ENCODE measurements around the gene RBMS3.

RBMS3 gene

GRCh38 chr3:29741231-29741630 lies 460.4 kb downstream of the RBMS3 start:
- DNase-seq (ENCODE audit: low read depth): no peak

- no peak for DNase-seq (ENCODE audit: low read depth)
Measured at GRCh38 chr3:29745232-29745870, 464.5 kb downstream of the RBMS3 start.

DNA sequence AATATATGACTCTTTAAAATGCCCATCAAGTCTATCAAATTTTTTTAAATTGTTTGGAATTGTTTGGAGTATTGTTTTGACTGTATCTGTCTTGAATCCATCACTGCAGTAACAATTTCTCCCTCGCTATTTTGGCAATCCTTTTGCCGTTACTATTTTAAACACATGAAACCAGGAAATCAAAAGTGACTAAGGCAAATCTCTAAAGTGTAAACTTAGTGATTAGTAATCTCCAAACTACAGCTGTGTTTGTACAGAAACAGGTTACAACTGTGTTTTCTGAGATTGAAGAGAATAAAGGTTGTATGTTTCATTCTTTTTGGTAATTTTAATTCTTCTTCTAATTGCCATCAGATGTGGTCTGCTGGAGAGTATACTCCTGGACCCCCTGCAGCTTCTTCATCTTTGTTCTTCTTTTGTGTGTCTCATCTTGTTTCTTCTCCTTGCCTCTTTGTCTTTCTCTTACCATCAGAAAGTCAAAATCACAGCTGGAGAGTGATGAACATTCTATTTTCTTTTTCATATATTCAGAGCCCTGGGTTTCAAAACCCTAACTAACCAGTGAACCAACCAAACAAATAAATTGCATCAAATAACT lies 465.4 kb downstream of the RBMS3 start:
- no peak for DNase-seq (ENCODE audit: low read depth)

- no peak for DNase-seq (ENCODE audit: low read depth)
Measured at GRCh38 chr3:29747991-29748390, 467.1 kb downstream of the RBMS3 start.

DNA sequence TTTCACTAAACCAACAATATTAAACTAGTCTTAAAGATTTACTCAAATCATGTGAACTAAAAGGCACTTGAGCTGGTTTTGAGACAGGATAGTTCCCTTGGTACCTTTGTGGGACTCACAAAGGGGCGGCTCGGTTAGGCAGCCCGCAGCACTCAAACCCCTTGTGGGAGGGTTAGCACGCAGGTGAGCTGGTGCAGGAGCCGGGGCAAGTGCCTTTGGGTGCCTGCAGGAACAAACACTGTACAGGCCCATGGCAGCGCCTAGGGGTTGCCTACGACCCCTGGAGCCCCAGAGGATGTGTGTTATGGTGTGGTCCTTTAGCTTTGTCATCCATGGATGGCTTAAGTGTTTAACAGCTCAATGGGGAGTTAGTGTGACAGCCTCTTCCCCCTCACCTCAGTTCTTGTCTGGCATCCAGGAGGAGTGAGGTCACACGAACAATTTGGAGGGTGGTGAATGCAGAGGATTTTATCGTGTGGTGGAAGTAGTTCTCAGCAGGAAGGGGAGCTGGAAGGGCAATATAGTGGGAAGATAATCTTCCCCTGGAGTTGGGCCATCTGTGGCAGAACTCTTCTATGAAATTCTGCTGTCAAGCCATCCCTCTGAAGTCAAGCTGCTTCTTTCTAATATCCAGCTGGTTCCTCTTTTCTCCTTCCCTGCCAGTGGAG lies 470.9 kb downstream of the RBMS3 start:
- DNase-seq (ENCODE audit: low read depth): no peak

GRCh38 chr3:29754346-29754745 lies 473.5 kb downstream of the RBMS3 start:
- no peak for DNase-seq (ENCODE audit: low read depth)

DNA sequence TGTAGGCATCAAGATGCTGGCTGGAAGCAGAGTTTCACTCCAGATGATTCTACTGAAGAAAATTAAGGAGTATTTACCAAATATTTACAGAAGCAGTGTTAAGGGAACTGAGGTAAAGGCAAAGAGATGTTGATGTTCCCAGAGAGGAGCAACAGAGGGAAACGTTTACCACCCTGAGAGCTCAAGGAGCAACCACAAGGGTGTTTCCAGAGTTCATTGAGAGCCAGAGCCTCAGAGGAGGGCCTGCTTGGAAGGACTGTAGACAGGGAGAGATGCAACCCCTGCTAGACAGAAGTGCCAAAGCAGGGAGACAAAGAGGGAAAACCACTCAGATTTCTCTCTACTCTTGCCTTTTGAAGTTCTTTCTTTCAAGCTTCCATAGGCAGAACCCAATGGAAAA lies 474.5 kb downstream of the RBMS3 start:
- no peak for DNase-seq (ENCODE audit: low read depth)

- DNase-seq (ENCODE audit: low read depth): no peak
Measured at GRCh38 chr3:29757054-29757777, 476.3 kb downstream of the RBMS3 start.

GRCh38 chr3:29758108-29758433 lies 477.2 kb downstream of the RBMS3 start:
- no peak for DNase-seq (ENCODE audit: low read depth)

DNA sequence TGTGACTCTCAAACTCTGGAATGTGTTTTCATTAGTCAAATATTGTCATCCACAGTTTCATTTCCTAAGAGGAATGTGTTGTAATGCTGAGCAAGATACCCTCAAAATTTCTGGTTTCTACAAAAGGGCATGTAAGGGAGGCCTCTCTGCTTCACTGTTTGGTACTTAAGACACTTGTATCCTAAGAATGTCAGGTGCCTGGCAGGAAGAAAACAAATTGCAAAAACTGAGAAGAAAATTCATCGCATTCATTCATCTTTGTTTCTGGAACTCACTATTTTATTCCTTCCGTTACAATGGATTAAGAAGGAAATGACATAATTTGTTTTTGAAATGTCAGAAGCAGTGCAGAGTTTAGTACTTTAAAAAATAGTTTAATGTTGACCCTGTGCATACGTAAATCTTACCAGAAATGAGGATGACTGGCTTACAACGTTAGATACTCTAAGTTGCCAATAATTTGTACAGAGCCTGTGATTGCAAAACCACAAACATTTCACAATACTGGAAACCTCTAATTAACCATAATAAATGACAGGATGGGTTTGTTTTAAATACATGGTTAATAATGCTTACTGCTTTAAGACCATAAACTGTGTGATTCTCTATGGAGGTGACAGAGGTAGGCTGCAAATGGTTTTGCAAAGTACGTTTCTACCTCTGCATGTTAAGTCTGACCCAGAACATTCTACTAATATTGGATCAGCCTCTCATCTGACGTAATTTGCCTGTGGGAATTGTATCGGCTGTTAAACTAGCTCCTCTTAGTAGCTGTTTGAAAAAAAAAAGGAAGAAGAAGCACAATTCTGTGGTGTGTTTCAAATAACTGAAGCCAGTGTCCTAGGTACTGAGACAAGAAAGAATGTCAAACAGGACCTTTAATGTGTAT lies 477.8 kb downstream of the RBMS3 start:
- DNase-seq (ENCODE audit: low read depth): no peak

DNA sequence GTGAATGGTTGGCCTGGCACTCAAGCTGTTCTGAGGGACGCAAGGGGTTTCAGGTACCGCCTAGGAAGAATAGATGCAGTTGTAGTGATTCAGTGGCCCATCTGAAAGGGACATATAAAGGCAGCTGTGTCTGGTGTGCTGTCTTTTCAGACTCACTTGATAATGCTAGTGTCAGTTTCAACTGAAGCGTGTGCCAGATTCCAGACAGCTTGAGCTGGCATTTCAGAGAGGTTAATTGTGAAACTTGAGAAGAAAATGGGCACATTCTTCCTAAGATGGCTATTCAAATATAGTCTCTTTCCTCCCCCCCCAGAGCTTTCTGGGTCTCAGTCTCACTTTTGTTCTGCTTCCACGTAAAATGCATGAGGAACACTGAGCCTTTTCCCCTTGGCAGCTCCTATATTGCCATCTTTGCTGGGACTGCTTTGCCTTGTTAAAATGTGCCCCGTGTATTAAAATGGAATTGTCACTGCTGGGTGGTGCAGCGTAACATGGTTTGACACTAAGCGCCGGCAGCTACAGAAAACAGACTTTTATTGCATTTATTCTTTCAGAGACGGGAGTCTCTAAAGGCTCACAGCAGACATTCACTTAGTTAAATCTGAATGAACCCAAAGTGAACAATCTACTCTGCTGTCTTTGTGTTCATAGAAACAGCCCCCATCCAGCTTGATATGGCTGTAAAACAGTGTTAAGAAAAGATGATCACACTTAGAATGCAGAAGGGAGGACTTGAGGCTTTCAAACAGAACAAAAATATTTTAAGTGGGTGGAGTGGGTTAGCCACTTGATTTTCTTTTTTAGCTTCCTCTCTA lies 478.7 kb downstream of the RBMS3 start:
- no peak for DNase-seq (ENCODE audit: low read depth)

GRCh38 chr3:29760226-29760685 lies 479.4 kb downstream of the RBMS3 start:
- DNase-seq (ENCODE audit: low read depth): no peak

DNA sequence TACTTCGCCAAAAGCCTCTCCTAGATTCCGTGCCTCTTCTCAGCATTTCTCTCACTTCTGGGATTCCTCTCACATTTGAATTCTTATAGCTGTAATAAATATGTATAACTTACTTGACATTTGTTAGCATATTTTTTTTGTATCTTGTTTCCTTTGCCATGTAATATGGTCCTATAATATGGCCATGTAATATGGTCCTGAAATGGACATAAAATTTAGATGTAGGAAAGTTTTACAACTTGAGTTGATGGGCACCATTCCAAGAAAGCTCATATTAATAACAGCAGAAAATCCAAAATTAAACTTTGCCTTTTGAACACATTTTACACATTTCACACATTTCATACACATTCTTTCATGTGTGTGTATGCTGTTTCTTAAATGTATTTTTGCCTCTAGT lies 480.6 kb downstream of the RBMS3 start:
- no peak for DNase-seq (ENCODE audit: low read depth)

DNA sequence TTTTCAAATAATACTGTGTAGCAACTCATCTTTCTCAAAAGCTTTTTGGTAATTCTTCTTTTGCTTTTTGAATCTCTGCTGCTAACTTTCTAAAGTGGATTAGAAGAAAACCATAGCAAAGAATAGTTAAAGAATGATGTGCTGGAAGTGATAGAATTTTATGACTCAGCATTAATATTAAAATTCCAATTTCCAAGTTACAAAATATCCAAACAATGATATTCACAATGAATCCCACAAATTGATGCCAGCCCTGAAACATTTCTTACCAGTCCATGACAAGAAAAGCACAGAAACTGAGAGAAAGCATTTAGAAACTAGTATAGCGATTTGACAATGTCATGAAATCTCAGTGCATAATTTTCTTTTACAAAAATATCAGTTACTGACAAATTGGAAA lies 482.2 kb downstream of the RBMS3 start:
- DNase-seq (ENCODE audit: low read depth): no peak

DNA sequence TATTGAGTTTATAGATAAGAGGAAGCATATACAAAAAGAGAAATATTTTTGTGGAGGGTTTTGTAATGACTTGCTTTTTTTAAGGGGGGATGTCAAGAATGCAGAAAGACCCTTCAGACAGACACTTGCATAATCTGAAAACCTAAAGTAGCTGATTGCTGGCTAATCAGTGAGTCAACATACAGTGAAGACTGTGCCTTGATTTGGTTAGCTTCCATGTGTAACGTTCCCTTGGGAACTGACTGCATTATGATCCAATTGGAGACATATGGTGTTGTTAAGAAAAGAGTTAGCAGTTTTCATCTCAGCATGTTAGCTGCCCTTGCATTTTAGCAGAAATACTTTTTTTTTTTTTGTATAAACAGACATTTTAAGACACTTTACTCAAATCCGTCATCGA lies 483.2 kb downstream of the RBMS3 start:
- DNase-seq (ENCODE audit: low read depth): no peak

DNA sequence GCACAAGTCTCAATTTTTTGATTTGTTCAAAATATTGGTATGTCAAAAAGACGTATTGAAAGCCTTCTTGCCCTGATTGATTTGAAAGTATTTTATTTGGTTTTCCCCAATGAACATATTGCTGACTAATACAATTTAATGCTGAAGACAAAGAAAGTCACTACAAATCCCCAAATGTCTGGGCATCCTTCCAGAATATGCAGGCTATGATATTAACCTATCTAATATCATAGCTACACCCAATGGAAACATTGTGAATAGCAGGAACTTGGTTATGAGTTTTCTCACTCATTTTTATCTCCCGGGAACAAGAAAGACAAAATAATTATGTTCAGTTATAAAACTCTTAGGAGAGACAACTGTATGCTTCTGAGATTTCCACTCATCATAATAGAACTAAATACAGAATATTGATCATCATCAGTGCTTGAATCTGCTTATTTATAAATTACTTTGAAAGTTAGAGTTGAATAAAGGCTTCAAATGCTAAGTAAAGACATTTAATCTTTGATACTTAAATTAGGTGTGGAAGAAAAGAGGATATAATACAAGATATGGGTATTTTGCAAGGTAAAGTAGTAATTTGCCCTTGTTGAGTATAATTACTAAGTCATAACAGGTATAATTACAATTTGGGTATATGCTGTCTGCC lies 483.9 kb downstream of the RBMS3 start:
- no peak for DNase-seq (ENCODE audit: low read depth)

DNA sequence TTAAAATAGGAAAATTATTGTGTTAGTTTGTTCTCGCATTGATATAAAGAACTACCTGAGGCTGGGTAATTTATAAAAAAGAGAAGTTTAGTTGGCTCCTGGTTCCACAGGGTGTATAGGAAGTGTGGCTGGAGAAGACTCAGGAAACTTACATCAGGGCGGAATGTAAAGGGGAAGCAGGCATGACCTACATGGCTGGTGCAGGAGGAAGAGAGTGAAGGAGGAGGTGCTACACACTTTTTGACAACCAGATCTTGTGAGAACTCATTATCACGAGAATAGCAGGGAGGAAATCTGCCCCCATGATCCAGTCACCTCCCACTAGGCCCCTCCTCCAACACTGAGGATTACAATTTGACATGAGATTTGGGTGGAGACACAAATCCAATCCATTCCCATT lies 490.7 kb downstream of the RBMS3 start:
- DNase-seq (ENCODE audit: low read depth): no peak

- DNase-seq (ENCODE audit: low read depth): no peak
Measured at GRCh38 chr3:29772436-29772835, 491.6 kb downstream of the RBMS3 start.

- no peak for DNase-seq (ENCODE audit: low read depth)
Measured at GRCh38 chr3:29773481-29773880, 492.6 kb downstream of the RBMS3 start.

DNA sequence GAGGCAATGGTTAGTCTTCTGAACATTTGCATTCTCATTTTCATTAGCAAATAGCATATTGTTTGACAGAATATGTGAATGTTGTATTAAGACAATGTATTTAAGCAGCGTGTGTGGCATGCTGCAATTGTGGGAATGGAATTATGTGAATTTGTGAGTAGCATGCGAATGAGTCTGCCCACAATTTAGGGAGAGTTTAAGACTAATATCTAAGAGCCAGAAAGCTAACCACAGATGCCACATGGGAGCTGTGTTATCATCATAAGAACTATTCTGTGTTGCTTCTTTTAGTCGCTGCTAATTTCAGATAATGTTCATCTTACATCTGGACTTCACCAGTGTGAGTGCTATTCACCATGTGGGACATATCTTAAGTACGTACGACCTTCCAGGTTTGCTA lies 494.5 kb downstream of the RBMS3 start:
- DNase-seq (ENCODE audit: low read depth): no peak

- DNase-seq (ENCODE audit: low read depth): no peak
Measured at GRCh38 chr3:29777869-29778268, 497.0 kb downstream of the RBMS3 start.
